HTR-8/SVneo (cell line): Measurements from ENCODE around the gene NDUFB10.
"Not testable (repeated sequence)": the region's sequence is repeated elsewhere in the genome, so short reads cannot be mapped to it uniquely, and the experiment has no call there.

Experiments used
- DNase-seq: peaks from one replicate; pipeline ENCODE4 v3.0.0; 2011; ENCODE audit warnings: low spot score, mixed read lengths; ENCODE audit not compliant: insufficient read length
- FAIRE-seq: peaks from 2 replicates; lab custom pipeline; 2011; peaks lifted over from hg19 to GRCh38; lab: Jason Lieb, UNC

NDUFB10 gene

DNA sequence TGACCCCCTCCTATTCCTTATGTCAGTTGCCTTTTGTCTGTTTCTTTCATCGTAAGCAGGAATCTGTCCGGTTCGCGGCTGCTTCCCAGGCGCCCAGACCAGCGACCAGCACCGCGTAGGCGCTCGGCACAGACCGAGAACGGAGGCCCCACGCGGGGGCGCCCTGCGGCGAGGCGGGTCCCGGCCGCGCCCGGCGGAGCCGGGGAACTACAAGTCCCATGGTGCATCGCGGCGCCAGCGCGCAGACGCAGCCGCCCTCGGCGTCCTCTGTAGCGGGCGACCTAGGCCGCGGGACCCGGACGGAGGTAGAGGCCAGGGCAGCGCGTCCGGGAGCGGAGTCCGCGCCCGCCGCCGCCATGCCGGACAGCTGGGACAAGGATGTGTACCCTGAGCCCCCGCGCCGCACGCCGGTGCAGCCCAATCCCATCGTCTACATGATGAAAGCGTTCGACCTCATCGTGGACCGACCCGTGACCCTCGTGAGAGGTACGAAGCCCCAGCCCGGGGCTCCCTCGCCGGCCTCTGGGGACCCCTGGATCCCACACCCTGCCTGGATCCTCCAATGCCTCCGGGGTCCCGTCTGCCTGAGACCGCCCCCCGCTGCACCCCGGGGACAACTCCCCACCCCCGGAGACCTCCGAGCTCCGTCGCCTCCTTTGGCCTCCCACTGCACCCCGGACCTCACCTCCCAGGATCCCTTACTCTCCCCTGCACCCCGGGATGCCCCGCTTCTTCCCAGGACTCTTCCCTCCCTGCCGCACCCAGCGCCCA lies at the start of gene NDUFB10:
TSS of gene NDUFB10 (plus strand) at position 270 of the 771 bp plus-strand sequence. CDS start at position 357, 87 bp downstream.
- FAIRE-seq = peak; percentile 57
- peak; percentile 93 for DNase-seq

DNA sequence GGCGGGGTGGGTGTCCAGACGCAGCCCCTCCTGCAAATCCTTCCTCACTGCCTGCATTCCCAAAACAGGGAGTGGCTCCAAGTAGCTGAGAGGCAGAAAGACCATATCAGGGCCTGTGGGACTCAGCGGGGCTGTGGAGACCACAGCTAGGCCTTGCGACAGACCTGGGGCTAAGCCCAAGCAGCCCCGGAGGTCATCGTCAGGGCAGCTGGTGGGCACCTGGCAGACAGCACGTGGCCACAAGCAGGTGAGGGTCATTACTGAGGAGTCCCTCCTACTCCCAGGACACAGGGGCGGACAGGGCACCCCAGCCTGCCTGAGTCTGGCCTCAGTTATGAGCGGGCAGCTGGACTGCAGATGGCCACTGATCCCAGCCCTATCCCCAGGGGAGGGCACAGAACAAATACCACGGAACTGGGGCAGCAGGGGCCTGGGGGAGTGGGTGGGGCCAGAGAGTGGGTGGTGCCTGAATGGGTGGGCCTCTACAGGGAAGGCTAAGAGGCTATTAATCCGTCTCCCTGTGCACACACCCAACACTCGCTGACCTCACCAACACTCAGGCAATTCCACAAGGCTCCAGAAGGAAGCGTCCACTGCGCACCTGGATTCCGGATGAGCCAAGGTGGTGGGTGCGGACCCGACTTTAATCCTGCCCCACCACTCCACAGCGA lies 49.6 kb upstream of the NDUFB10 start:
- no peak for FAIRE-seq
- DNase-seq = no peak

DNA sequence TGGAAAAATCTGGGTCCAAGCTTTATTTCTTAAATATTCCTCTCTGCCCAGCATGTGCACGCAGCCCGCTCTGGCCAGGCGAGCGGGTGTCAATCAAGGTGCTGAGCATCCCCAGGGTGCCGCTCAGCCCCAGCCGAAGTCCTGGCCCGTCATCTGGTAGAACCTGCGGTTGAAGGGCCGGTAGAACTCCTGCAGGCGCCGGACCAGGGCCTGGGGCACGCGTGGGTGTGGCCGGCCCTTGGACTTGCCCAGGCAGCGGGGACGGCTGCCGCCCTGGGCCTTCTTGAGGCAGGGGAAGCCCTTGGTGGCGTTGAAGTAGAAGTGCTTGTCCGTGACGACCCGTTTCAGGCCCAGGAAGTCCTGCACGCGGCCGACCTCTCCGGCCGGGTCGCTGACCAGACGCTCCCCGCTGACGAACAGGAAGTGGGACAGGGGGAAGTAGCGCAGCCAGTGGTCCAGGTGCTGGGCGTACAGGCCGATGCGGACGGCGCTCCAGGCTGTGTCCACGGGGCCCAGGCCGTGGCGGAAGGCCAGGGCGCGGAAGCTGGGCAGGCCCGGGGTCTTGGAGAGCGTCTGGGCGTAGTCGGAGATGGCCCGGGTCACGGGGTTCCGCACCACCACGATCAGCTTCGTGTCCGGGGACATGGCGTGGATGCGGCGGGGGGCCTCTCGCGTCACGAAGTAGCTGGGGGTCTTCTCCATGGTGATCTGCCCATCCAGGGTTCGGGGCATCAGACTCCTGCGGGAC lies 47.7 kb upstream of the NDUFB10 start:
- FAIRE-seq = no peak

DNA sequence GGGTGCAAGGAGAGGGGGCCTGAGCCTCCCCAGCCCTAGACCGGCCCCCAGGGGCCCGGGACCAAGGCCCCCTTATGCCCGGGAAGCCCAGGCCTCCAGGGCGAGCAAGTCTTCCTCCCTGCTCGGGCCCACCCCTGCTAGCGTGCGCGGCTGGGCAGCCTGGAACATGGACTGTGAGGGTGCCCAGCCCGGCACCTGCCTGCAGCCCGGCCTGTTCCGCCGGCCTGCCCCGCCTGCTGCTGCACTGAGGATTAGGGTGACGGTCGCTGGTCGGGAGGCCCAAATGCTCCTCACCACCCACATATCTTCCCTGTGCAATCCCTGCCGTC lies 47.2 kb upstream of the NDUFB10 start:
- DNase-seq (no peak), FAIRE-seq (no peak)

More for the DNA sequence above, 47.7 kb upstream of the NDUFB10 start:
- DNase-seq = no peak

DNA sequence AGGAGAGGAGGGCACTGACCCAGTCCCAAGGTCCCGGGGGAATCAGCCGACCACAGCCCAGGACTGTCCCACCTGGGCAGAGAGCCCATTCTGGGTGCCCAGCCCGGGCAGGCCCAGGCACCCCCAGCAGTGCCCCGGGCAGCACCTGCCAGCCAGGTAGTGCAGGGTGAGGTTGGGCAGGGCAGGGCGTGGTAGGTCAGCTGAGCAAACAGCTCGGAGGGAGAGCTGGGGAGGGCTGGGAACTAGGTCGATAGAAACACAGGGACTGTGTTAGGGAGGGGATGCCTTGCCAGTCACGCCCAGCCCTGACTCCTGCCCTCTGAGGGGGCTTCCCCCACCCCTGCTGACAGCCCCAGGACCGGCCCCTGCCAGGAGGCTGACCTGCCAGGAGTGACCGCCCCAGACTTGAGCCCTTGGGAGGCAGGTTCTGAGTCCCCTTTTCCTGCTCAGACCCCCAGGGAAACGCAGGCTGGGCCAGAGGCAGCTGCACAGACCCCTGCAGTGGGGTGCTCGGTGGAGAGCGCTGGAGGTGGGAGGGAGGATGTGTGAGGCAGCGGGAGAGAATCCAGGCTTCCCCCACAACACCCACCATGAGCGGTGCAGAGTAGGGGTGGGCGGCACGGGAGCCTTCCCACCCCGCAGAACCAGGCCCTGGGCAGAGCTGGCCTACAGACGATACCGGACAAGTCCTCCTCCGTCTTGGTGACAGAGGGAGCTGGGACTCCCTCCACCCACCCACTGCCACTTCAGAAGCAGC lies 45.8 kb upstream of the NDUFB10 start:
- DNase-seq (no peak), FAIRE-seq (no peak)

DNA sequence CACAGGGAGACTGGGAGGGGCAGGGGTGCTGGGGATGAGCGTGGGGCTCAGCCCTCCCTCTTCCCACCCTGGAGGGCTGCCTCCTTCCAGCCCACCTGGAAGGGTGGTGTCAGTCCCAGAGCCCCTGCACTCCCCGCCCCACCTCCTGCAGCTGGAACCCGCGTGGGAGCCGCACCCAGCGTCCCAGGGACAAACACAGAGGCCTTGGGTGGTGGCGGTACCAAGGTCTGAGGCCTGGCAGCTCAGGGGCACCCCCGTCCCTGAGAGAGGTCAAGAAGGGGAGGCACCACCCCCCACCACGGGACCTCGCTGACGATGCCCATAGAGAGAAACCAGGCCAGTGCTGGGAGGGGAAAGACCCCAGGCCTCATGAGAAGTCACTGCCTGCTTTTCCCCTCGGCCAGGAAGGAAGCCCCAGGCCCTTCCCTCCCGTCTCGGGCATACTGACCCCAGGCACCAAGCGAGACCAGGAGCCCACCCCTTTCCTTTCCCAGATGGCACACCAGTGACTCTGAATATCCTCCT lies 45.2 kb upstream of the NDUFB10 start:
- FAIRE-seq (no peak), DNase-seq (no peak)

DNA sequence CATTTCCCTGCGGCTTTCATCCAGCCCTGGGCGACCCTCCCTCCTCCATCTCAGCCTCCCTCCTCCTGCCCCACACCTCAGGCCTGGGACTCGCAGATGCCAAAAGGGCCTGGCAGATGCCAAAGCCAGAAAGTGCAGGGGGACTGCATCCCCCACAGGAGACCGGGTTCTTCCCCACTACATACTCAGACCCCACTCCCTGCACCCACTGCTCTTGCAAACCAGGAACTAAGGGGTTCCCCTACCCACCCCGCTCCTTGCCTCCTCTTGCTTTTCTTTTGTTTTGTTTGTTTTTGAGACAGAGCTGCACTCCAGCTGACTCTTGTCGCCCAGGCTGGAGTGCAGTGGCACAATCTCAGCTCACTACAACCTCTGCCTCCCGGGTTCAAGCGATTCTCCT lies 44.4 kb upstream of the NDUFB10 start:
- FAIRE-seq (no peak), DNase-seq (no peak)

DNA sequence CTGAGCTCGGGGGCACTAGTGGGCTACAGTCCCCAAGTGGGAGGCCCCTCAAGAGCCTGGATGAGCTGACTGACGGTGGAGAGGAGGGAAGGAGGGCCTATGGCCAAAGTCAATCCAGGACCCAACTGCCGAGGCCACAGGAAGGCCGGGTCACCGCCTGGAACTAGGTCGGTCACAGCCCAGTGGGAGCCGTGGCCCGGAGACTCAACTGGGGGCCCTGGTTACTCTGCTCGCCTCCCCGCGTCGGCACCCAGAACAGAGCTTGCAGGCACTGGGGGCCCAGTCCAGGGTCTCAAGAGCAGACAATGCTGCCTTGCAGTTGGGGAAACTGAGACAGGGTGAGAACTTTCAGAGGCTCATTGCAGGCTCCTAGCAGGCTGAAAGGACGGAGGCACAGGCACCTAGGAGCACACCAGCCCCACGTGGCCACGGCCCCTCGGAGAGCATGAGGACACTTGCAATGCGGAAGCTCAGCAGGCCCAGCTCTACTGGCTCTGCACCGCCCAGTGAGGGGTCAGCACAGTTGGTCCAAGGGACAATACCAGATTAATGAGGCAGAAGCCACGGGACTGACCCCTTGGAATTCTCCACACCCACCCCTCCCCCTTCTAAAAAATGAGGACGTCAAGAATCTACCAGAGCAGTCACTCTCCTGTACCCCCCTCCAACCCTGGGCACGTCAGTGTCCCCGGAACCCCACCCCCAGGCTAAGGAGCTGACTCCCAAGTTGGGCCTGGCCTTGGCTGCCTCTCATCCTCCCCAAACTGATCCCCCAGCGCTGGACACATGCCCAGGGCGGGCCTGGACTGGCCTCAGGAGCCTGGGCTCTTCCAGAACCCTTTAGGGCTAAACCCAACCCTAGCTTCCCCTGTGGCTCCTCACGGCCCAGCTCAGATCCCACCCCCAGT lies 43.4 kb upstream of the NDUFB10 start:
- FAIRE-seq = no peak
- DNase-seq = no peak

DNA sequence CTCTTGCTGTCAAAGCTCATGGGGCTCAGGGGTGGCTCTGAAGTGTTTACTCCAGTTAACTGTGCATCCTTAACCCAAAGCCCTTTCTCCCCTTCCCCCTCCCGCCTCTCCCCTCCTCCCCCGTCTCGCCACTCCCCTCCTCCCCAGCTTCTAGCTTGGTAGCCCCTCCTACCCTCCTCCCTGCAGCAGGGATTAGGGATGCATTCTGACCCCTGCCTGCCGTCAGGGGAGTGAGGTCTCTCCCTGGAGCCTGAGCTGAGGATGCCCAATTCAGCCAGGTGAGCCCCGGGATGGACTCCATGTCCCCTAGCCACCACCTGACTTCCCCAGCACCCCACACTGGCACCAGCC lies 42.7 kb upstream of the NDUFB10 start:
- FAIRE-seq (no peak), DNase-seq (no peak)

DNA sequence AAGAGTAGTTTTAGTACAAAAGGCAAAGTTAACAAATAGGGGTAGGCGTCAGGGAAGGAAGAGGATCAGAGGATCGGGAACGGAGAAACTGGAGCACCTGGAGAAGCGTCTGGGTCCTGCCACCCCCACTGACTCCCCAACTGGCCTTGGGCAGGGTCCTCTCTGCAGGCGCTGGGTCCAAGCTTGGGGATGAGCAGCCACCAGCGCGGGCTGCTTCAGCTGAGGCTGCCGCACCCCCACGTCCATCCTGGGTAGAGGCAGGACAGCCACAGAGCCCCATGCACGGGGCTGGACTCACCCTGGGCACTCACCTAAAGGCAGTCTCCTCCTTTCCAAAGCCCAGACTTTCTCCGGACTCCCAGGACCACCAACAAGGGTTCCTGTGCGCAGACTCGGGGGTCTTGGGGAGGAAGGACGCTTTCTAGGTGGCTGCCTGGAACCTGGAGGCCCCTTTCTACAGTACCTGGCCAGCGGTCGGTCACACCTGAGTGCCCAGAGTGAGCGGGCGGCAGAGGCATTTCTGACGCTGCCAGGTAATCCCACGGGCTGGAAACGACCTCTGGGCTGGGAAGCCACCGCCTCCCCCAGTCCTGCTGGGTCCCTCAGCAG lies 42.2 kb upstream of the NDUFB10 start:
- no peak for FAIRE-seq
- no peak for DNase-seq

DNA sequence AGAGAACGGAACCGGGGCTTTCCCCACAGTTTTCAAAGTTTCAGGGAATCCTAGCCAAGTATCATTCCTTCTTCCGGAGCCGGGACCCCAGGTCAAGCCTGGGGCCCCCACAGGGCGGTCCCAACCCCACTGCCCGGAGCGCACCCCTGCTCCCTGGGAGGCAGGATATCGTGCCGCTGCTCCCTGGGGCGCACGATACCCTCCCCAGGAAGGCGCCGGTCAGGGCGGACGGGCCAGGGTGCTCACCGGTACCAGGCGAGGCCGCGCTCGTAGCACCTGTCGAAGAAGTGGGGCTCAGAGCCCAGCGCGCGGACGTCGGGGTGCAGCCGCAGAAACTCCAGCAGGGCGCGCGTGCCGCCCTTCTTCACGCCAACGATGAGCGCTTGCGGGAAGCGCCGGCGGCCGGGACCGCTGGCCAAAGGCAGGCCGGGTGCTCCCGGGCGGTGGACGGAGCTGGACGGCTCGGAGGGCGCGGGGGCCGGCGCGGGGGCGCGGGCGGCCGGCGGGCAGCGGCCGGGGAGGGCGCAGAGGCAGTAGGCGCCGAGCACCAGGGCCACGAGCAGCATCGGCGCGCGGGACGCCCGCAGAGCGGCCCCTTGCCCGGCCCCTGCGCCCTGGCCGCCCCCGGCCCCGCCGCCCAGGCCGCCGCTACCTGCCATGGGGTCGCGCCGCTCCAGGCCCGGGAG lies 41.5 kb upstream of the NDUFB10 start:
- no peak for FAIRE-seq
- no peak for DNase-seq

DNA sequence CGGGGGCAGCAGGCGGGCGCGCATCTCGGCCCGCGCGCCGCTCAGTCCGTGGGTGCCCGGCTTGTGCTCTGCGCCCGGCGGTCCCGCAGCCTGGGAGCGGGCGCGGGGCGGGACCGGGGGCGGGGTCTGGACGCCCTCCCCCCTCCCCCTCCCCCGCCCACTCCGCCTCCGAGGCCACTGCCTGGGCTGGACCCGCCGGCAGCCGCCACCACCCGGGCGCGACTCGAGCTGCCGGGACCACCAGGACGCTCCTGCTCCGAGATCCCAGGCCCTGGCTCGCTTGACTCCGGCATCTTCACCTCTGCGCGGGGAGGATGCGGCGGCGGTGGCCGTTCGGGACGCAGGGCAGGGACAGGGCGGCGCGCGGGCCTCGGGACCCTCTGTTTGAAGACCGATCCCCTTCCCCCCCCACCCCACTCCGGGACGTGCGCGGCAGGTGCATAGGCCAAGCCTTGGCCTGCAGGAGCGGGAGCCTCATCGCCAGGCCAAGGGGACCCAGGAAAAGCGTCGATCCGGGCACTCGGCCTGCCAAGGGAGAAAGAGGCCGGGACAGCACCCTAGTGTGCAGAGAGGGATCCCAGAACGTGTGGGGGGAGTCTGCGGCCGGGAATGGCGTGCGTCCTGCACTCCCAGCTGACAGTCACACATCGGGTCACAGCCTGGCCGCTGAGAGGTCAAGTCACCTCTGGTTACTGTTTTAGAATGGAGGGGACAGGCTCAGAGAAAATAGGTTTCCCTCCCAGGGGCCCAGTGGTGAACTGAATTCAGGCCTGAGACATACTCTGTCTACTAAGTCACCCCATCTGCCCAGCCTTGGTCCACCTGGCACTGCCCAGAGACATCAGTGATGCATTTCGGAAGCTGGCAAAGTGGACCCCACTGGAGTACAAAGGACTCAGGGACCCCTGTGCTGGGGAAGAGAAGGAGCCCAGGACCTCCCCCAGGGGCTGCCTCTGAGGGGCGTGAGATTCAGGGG lies 40.7 kb upstream of the NDUFB10 start, which contains the start of gene HS3ST6:
TSS of gene HS3ST6 (minus strand) at position 65 of the 976 bp plus-strand sequence. CDS start 92 bp downstream, outside the sequence.
- no peak for FAIRE-seq

DNA sequence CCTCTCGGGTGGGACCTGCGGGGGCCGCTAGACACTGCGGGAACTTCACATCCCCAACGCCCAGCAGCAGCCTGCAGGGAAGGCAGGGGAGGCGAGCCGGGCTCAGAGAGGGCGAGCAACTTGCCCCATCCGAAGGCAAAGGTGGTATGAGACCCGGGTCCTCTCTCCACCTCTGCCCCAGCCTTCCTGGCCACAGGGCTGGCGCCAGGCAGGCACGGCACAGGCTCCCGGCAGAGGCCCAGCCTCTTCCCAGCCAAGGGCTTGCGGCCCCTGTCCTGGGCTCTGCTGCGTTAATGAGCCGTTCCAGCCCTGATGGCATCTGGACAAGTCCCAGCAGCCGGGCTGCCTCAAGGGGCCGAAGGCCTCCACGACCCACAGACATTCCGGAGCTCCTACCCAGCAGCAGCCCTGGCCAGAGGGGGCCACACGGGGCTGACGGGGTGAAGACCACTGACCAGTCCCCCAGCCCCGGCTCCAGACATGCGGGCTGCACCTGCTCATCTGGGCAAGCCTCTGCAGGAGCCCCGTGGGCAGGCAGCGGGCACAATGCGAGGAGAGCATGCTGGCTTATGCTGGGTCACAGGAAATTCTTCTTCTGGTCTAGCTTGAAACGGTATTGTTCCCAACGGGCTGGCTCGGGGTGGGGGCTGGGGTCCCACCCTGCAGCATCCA lies 39.9 kb upstream of the NDUFB10 start:
- DNase-seq (no peak), FAIRE-seq (no peak)

More for the DNA sequence above, 40.7 kb upstream of the NDUFB10 start, which contains the start of gene HS3ST6:
- DNase-seq = no peak

DNA sequence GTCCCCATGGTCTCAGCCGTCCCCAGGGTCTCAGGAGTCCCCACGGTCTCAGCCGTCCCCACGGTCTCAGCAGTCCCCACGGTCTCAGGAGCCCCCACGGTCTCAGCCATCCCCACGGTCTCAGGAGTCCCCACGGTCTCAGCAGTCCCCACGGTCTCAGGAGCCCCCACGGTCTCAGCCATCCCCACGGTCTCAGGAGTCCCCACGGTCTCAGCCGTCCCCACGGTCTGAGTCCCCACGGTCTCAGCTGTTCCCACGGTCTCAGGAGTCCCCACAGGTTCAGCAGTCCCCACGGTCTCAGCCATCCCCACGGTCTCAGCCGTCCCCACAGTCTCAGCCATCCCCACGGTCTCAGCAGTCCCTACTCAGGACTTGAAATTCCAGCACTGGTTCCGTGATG lies 39.2 kb upstream of the NDUFB10 start:
- not testable (repeated sequence) for DNase-seq, FAIRE-seq

DNA sequence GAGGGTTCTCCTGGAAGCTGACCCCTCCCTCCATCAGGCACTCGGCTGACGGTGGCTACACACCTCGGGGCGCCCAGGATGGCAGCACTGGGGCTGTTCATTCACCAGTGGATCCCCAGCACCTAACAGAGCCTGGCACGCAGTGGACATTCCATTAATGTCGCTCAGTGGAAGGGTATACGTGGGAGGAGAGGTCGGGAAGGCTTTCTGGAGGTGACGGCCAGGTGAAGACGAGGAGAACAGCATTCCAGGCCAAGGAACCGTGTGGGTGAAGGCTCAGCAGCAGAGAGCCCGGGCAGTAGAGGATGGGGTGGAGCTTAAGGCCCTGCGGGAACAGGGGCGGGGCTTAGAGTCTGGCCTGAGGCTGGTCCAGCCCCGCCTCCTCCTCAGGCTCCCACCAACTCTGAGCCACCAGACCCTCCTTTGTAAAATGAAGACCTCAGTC lies 38.6 kb upstream of the NDUFB10 start:
- DNase-seq (peak; percentile 54), FAIRE-seq (no peak)

DNA sequence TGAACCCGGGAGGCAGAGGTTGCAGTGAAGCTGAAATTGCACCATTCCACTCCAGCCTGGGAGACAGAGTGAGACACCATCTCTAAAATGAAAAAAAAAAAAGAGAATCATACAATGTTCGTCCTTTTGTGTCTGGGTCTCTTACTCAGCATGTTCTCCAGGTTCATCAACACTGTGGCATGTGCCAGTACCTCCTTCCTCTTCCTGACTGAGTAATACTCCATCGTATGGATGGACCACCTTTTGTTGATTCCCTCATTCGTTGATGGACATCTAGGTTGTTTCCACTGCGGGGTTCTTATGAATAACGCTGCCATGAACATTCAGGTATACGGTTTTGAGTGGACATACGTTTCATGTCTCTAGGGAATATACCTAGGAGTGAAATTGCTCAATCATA lies 37.0 kb upstream of the NDUFB10 start:
- FAIRE-seq = no peak
- no peak for DNase-seq
